GM23338 (cell line): ENCODE data around the gene AMOTL1. TPM values are rescaled to one million over a fixed set of nuclear protein-coding genes. Genes with fewer than 3 reads are reported as not detected.

Source experiments
- ATAC-seq: fragments of 200-7000 bp; cut with Tn5 transposase; 3 replicates; pipeline ENCODE4 v1.9.1; 2020
- DNase-seq: peaks from one replicate; pipeline ENCODE4 v3.0.0-alpha.2; 2015; ENCODE audit warnings: low spot score
- H2AFZ ChIP-seq: fragments of 200-600 bp; sonication (generic); 2 replicates; pipeline ENCODE4 v1.8.0; 2016; ENCODE audit warnings: antibody characterized with exemption, mild to moderate bottlenecking, moderate library complexity
- H3F3A ChIP-seq: fragments of 200-600 bp; sonication (generic); replicated peaks from 2 replicates; pipeline ENCODE4 v1.8.0; 2017; ENCODE audit warnings: antibody characterized with exemption, mixed run types, low read depth
- H3K27ac ChIP-seq: fragments of 200-600 bp; sonication (generic); 2 replicates; pipeline ENCODE4 v1.6.1; 2016; ENCODE audit warnings: low read depth
- H3K27me3 ChIP-seq: fragments of 200-600 bp; sonication (generic); 2 replicates; pipeline ENCODE4 v1.8.0; 2016; ENCODE audit warnings: mild to moderate bottlenecking, mixed run types, moderate library complexity; ENCODE audit not compliant: insufficient read depth
- H3K36me3 ChIP-seq: fragments of 200-600 bp; sonication (generic); 2 replicates; pipeline ENCODE4 v1.8.0; 2016; ENCODE audit warnings: mild to moderate bottlenecking; ENCODE audit not compliant: insufficient read depth
- H3K4me1 ChIP-seq: fragments of 200-600 bp; sonication (generic); 2 replicates; pipeline ENCODE4 v1.8.0; 2016; ENCODE audit warnings: mild to moderate bottlenecking, moderate library complexity; ENCODE audit not compliant: insufficient read depth
- H3K4me2 ChIP-seq: fragments of 200-600 bp; sonication (generic); 2 replicates; pipeline ENCODE4 v1.7.1; 2017; ENCODE audit warnings: mixed run types
- H3K4me3 ChIP-seq: fragments of 200-600 bp; sonication (generic); 2 replicates; pipeline ENCODE4 v1.6.1; 2016; ENCODE audit warnings: mixed run types
- H3K79me2 ChIP-seq: fragments of 200-600 bp; sonication (generic); replicated peaks from 2 replicates; pipeline ENCODE4 v1.8.0; 2017; ENCODE audit warnings: mild to moderate bottlenecking; ENCODE audit not compliant: insufficient read depth
- H3K9me2 ChIP-seq: fragments of 200-600 bp; sonication (generic); 2 replicates; pipeline ENCODE4 v1.8.0; 2017; ENCODE audit not compliant: insufficient read depth
- H4K20me1 ChIP-seq: fragments of 200-600 bp; sonication (generic); replicated peaks from 2 replicates; pipeline ENCODE4 v1.8.0; 2017; ENCODE audit warnings: mild to moderate bottlenecking; ENCODE audit not compliant: insufficient read depth
- H3K27ac Mint-ChIP-seq: 2 replicates; pipeline ENCODE4 v1.8.0; 2020; ENCODE audit warnings: inconsistent platforms, mild to moderate bottlenecking, moderate library complexity, mixed read lengths
- H3K27me3 Mint-ChIP-seq: 3 replicates; pipeline ENCODE4 v1.8.0; 2022; ENCODE audit warnings: low read depth, mild to moderate bottlenecking, moderate library complexity, mixed read lengths, inconsistent platforms; ENCODE audit not compliant: insufficient read depth, poor library complexity
- H3K36me3 Mint-ChIP-seq: 3 replicates; pipeline ENCODE4 v1.8.0; 2021; ENCODE audit warnings: low read depth, mild to moderate bottlenecking, inconsistent platforms, moderate library complexity, mixed read lengths
- H3K4me1 Mint-ChIP-seq: 3 replicates; pipeline ENCODE4 v1.8.0; 2020; ENCODE audit warnings: mild to moderate bottlenecking, inconsistent platforms, mixed read lengths
- H3K4me3 Mint-ChIP-seq: 3 replicates; pipeline ENCODE4 v1.8.0; 2021; ENCODE audit warnings: moderate library complexity, mild to moderate bottlenecking, inconsistent platforms, mixed read lengths
- H3K9me3 Mint-ChIP-seq: 3 replicates; pipeline ENCODE4 v1.8.0; 2020; ENCODE audit warnings: moderate library complexity, mild to moderate bottlenecking, inconsistent platforms, mixed read lengths
- CREB1 ChIP-seq: fragments of 250-450 bp; sonication (Bioruptor Pico); IDR thresholded peaks from 2 replicates; pipeline ENCODE4 v1.5.0; 2020; ENCODE audit warnings: low read depth, mild to moderate bottlenecking, moderate library complexity
- CTCF ChIP-seq, 2 experiments: fragments of 200-600 bp in 1 of 2; sonication (generic) in 1 of 2; conservative IDR thresholded peaks; 2 replicates each; pipeline versions ENCODE4 v1.5.1 to v1.6.1; 2016 to 2017; ENCODE audit warnings: antibody characterized with exemption in 2 of 2, low read depth in 2 of 2, mild to moderate bottlenecking in 2 of 2, moderate library complexity in 1 of 2
- EZH2 ChIP-seq: fragments of 200-600 bp; sonication (generic); IDR thresholded peaks from one replicate; pipeline ENCODE4 v1.8.0; 2017; ENCODE audit warnings: antibody characterized with exemption, mild to moderate bottlenecking, low read depth; ENCODE audit not compliant: unreplicated experiment
- JUNB ChIP-seq: IDR thresholded peaks from one replicate; pipeline ENCODE4 v1.6.1; 2016; ENCODE audit warnings: antibody characterized with exemption; ENCODE audit not compliant: unreplicated experiment
- NANOG ChIP-seq: IDR thresholded peaks from 2 replicates; pipeline ENCODE4 v1.6.1; 2016; ENCODE audit warnings: antibody characterized with exemption, borderline replicate concordance
- POLR2AphosphoS5 ChIP-seq: IDR thresholded peaks from 2 replicates; pipeline ENCODE4 v1.6.1; 2016; ENCODE audit warnings: antibody characterized with exemption, low read depth
- REST ChIP-seq: IDR thresholded peaks from one replicate; pipeline ENCODE4 v1.6.1; 2018; ENCODE audit warnings: antibody characterized with exemption; ENCODE audit not compliant: unreplicated experiment
- STAT1 ChIP-seq: IDR thresholded peaks from one replicate; pipeline ENCODE4 v1.6.1; 2016; ENCODE audit warnings: antibody characterized with exemption; ENCODE audit not compliant: unreplicated experiment
- ZNF114 ChIP-seq: fragments of 250-450 bp; sonication (Bioruptor Pico); IDR thresholded peaks from 2 replicates; pipeline ENCODE4 v1.5.0; 2020; ENCODE audit warnings: mild to moderate bottlenecking, moderate library complexity
- polyA plus RNA-seq: library from polyadenylated mRNA; unstranded; fragments of >200 nt; fragmentation: Nextera tagmentation; extraction: Ambion mirVana; gene quantifications from 2 replicates; pipeline ENCODE4 v1.2.1, GENCODE V29; 2016
- total RNA-seq: library from RNA; depleted of rRNA; stranded (reverse); fragments of >200 nt; shearing (Covaris generic); gene quantifications from 2 replicates; pipeline ENCODE4 v1.2.3, GENCODE V29; 2014
- TF ChIP-seq, protein P1 (sequence below): IDR thresholded peaks from 2 replicates; pipeline ENCODE4 v1.6.1; 2016; ENCODE audit warnings: antibody characterized with exemption

AMOTL1 gene
- total and polyA plus RNA-seq, 2 experiments from 2014 or later: 4.3 to 18.7 TPM

DNA sequence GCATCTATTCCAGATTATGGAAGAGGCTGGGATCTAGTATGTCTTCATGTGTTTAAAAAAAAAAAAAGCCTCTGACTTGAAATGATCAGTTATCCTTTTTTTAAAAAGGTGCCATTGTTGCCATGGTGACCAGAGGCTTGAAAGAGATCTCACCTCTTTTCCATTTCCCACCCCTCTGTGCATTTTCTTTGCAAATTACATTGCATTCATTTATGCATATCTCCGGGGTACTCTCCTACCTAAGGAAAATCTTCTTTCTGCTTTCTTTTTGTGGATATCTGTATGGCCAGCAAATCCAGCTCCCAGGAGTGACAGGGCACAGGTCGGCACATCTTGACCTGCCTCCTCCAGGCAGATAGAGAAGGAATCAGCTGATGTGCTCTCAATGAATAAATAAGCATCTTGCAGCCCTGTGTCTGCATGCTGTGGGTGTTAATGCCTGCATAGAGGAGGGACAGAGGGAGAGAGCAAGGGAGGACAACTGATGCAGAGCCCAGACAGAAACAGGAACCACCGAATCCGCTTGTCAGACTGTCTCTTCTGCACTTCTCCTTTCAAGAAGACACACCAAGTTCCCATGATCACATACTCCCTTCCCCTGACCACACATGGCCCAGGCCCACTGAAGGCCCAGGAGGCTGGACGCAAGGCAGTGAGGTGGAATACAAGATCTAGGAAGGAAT lies 154.3 kb downstream of the AMOTL1 start (continued):
- no peak for TF ChIP-seq POLR2AphosphoS5
- TF ChIP-seq JUNB: no peak
- TF ChIP-seq CREB1: no peak
- no peak for TF ChIP-seq ZNF114 (CRISPR knock-in tag)
- no peak for TF ChIP-seq EZH2
- TF ChIP-seq, protein P1, sequence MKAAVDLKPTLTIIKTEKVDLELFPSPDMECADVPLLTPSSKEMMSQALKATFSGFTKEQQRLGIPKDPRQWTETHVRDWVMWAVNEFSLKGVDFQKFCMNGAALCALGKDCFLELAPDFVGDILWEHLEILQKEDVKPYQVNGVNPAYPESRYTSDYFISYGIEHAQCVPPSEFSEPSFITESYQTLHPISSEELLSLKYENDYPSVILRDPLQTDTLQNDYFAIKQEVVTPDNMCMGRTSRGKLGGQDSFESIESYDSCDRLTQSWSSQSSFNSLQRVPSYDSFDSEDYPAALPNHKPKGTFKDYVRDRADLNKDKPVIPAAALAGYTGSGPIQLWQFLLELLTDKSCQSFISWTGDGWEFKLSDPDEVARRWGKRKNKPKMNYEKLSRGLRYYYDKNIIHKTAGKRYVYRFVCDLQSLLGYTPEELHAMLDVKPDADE: no peak
- no peak for TF ChIP-seq NANOG
- TF ChIP-seq REST: no peak
- no peak for TF ChIP-seq STAT1
- TF ChIP-seq CTCF (conservative IDR thresholded peaks at IDR 0.05; ENCODE audit: low read depth in 2 of 2): no peak

DNA sequence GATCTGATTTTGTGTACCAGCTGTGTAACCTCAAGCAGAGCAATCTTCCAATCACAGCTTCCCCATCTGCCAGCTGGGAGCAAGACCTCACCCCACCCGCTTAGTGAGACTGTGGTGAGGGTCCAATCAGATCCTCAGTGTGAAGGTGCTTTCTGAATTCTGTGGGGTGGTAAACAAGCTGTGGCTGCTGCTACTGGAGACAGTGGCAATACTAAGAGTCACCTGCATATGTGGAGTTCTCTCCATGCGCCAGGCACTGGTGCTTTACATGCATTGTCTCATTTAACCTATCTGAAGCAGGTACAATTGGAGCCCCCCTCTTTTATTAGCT lies 154.8 kb downstream of the AMOTL1 start:
- H3K27me3 Mint-ChIP-seq: no peaks in the 10 kb centered on the region
- H3K4me1 Mint-ChIP-seq: peaks cover 17% of the 10 kb centered on the region
- DNase-seq (no peak), ATAC-seq (no peak)
- no peak overlapping the region for H3K27ac Mint-ChIP-seq
- Histone ChIP-seq H3K4me2 (no peak overlapping the region), H3K79me2 (no peaks in the 10 kb centered on the region), H3K27ac (no peak overlapping the region), H3K4me1 (no peaks in the 10 kb centered on the region), H3K4me3 (no peak overlapping the region), H3F3A (no peaks in the 10 kb centered on the region), H3K9me2 (no peaks in the 10 kb centered on the region), H4K20me1 (no peaks in the 10 kb centered on the region; the same call in 1 of the 2 replicates), H2AFZ (no peak overlapping the region), H3K36me3 (no peaks in the 10 kb centered on the region), H3K27me3 (no peaks in the 10 kb centered on the region)
- H3K9me3 Mint-ChIP-seq: no peaks in the 10 kb centered on the region
- no peaks in the 10 kb centered on the region for H3K36me3 Mint-ChIP-seq
- H3K4me3 Mint-ChIP-seq: no peak overlapping the region
- TF ChIP-seq REST: no peak
- TF ChIP-seq, protein P1: no peak
- no peak for TF ChIP-seq ZNF114 (CRISPR knock-in tag)
